NCI-H345 (cell line): ENCODE data around the gene PYGM.
"Not testable (repeated sequence)": the region's sequence is repeated elsewhere in the genome, so short reads cannot be mapped to it uniquely, and the experiment has no call there.

Experiments
- DNase-seq: peaks from one replicate; lab custom pipeline; 2025; lab: John Stamatoyannopoulos, UW

Gene PYGM

DNA sequence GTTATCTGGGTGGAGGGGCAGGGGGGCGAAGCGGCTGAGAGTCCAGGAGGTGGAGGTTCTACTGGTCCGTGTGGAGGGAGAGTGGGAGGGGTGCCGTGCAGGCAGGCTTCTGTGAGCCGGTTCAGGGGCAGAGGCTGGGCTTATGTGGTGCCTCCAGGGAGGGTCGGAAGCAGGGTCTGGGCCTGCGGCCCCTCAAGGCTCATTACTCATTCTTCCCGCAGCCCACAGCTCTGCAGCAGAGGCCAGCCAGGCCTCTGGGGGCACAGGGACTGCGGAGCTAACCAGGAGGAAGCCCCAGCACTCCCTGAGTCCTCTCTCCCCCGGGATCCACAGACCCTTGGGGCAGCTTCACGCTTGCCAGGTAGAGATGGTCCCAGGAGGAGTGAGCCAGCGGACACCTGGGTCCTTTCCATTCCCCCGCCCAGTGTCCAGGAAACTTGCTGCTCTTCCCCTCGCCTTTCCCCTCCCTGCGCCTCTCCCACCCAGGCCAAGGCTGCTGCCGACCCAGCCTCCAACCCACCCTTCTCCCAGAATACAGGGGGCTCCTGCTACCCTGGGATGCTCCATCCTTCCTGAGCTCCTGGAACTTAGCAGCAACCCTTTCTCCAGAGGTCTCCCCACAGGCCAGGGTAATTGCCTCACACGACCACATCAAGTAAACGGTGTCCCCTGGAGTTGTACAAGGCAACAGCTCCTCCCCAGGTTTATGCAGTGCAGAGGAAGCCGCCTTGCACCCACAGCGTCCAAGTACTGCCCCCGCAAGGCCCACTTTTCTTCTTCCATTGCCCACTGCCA, 43.1 kb downstream of the PYGM start:
- no peak for DNase-seq

DNA sequence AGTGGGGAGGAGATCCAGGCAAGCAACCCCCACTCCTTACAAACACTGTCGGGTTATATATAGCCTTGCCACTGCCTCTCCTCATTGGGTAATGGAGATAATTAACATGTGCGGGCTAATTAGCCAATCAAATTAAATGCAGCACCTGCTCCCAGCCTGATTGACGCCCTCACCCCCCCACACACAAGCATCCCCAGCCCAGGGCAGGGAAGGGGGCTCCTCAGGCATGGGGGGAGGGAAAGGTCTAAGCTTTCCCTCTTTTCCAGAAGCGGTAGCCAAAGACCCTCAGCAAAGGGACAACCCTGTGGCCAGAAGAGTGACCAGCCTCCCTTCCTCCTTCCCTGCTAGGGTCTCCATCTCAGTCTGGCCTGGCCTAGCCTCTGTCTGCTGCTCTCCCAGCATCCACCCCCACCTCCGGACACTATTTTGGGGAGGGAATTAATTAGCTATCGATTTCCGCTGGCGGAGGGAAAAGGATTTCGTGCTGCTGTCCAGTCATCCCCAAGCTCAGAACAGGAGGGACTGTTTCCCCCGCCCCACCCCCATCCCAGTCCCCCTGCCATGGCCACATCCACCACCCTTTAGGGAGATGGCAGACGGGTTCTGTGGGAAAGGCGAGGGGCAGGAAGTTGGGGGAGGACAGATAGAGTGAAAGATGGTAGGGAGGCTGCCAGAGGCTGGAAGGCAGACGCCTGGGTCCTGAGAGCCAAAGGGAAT, 43.9 kb downstream of the PYGM start:
- no peak for DNase-seq

- DNase-seq = no peak
Observed at GRCh38 chr11:64715110-64715509, 44.7 kb downstream of the PYGM start.

DNA sequence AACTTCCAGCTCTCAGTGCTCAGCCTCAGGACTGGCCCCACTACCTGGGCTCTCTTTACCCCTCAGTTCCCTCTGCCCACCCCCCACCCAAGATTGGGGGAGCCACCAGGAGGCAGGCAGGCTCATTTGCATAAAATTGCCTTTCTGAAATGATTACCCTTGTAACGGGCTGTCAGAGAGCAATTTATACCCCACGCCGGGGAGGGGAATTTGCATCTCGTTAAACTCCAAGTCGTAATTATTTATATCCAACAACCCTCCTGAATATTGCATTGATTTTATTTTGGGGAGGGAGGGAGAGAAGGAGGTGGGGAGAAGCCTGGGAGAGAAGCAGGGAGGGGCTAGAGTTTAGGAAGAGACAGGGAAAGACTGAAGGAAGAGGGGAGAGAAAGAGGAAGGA, 45.1 kb downstream of the PYGM start:
- no peak for DNase-seq

DNA sequence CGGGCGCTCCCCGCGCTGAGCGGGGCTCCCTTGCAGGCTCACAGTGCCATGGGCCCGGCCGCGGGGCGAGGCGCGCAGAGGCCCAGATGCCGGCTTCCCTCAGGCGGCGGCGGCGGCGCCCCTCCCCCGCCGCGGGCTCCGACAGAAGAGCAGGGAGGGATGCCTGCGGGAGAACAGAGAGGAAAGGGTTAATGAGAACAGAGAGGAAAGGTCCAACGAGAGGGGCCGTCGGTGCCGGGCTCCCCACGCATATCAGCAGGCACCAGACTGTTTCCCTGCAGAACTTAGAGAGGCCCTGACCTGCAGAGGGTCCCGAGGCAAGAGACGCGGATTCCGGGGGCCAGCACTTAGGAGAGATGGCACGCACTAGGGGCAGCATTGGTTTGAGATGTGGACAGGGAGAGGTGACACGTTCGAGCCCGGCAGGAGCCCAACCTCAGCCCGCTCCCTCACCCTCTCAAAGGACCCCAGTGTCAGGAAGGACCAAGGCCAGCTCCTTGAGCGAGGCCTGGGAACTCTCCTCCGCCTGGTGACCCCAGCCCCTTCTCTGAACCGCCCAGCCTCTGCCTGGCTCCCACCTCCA, 45.9 kb downstream of the PYGM start:
- no peak for DNase-seq

- no peak for DNase-seq
Observed at GRCh38 chr11:64713016-64713707, 46.6 kb downstream of the PYGM start.

DNA sequence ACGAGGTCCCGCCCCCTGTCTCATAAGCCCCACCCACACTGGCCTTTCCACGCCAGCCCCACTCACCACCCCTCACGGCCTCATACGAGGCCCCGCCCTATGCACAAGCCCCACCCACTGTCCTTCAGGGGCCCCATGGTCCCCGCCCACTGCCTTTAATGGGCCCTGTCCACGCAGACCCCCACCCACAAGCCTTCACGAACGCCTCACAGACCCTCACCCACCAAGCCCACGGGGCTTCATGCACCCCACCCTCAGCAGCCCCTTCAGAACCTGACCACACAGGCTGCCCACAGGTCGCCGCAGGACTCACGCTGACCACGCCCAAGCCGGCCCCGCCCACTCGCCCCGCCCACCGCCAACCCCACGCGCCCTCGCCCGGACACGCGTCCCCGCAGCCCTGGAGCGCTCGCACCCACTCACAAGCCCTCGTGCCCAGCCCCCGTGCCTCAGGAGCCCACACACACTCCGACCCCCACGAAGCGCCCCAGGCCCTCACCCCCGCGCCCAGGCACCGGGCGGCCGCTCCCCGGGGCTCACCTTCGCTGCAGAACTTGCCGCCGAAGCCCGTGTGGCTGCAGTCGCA, 47.3 kb downstream of the PYGM start:
- no peak for DNase-seq

DNA sequence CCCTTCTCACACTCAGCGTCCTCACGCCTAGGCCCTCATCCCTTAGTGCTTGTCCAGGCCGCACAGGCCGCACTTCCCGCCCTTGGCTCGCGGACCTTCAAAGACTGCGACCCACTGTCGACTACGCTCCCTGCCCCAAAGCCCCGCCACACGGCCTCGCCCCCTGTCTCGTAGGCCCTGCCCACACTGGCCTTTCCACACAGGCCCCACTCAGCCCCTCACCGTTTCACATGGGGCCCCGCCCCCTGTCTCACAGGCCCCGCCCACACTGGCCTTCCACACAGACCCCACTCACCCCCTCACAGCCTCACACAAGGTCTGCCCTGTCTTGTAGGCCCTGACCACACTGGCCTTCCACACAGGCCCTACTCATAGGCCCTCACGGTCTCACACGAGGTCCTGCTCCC, 47.8 kb downstream of the PYGM start:
- no peak for DNase-seq

- DNase-seq = no peak
Observed at GRCh38 chr11:64711138-64711955, 48.4 kb downstream of the PYGM start.

- no peak for DNase-seq
Observed at GRCh38 chr11:64710418-64711137, 49.2 kb downstream of the PYGM start.

DNA sequence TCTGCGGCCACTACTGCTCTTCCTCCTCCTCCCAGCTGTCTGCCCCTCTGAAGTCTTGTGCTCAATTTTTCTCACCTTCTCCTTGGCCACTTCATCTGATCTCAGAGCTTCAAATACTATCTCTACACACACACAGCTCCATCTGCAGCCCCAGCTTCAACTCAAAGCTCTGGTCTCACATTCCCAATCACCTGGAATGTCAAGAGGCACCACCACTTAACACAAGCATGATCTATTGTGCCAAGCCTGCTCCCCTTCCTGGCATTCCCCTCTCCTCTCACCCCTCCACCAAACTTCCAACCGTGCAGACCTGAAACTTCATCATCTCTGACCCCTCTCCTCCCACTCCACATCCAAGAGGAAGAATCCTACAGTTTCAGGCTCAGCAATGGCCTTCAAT, 54.3 kb downstream of the PYGM start:
- no peak for DNase-seq

GRCh38 chr11:64703048-64703447, 56.7 kb downstream of the PYGM start:
- no peak for DNase-seq

DNA sequence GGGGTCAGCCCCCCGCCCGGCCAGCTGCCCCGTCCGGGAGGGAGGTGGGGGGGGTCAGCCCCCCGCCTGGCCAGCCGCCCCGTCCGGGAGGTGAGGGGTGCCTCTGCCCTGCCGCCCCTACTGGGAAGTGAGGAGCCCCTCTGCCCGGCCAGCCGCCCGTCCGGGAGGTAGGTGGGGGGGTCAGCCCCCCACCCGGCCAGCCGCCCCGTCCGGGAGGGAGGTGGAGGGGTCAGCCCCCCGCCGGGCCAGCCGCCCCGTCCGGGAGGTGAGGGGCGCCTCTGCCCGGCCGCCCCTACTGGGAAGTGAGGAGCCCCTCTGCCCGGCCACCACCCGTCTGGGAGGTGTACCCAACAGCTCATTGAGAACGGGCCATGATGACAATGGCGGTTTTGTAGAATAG, 57.8 kb downstream of the PYGM start:
- not testable (repeated sequence) for DNase-seq

DNA sequence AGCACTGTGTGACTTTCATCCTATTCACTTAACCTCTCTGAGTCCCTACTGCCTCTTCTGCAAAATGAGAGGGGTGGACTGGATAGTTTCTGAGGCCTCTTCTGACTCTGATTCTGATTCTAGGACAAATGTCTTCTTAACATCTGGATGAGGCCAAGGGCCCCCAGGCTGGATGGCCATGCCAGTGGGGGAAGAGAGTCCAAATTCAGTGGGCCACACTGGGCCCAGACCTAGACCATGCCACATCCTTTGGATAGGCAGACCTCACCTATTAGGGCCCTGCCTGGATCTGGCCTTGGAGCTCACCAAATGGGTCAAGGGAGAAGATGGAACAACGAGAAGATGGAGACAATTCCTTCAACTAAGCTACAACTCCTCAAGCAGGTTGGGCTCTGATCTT, 61.3 kb downstream of the PYGM start:
- DNase-seq = no peak

DNA sequence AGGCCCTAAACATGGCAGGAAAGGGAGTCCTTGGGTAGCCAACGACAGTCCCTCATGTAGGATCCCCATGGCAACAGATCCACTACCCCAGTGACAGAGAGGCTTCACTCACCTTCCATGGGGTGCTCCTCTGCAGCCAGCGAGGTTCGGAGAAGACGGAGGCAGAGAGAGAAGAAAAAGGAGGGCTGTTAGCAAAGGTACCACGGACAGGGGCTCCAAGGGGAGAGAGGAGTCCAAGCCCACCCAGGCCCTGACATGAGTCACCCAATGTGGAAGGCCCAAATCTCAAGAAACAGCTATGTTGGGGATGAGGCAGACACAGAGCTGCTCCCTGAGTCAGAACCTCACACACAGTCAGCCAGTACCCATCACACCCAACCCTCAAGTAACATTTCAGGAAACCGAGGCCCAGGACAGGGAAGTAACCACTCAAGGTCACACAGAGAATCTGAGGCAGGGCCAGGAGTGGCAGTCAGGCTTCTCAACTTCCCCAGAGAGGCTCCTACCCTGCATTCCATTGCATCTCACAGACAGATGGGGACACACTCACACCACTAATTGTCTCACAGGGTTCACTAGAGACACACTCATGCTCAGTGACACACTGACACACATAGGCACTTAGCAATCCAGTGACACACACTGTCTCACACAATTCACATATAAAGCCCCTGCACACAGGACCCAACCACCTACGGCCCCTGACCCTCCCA, 62.0 kb downstream of the PYGM start:
- DNase-seq = no peak
